Fibroblast of lung (primary cell): ENCODE data around the gene TAB2. TPM values are rescaled to one million over a fixed set of nuclear protein-coding genes. Genes with fewer than 3 reads are reported as not detected.

Source experiments
- DNase-seq, 2 donors: peaks; one replicate each; pipeline versions ENCODE4 v3.0.0 to v3.0.0-alpha.2; 2010; ENCODE audit warnings: low read depth in 2 of 2
- H2AFZ ChIP-seq: 2 replicates; pipeline ENCODE4 v1.5.1; 2012; ENCODE audit warnings: low read length, control low read depth, inconsistent platforms
- H3K27ac ChIP-seq: 2 replicates; pipeline ENCODE4 v1.5.1; 2011; ENCODE audit warnings: low read length, control low read depth; ENCODE audit not compliant: insufficient read depth
- H3K27me3 ChIP-seq: 2 replicates; pipeline ENCODE4 v1.5.1; 2011; ENCODE audit warnings: mild to moderate bottlenecking, low read length; ENCODE audit not compliant: control insufficient read depth, insufficient read depth
- H3K36me3 ChIP-seq: 2 replicates; pipeline ENCODE4 v1.5.1; 2011; ENCODE audit warnings: low read length; ENCODE audit not compliant: control insufficient read depth, insufficient read depth
- H3K4me1 ChIP-seq: 2 replicates; pipeline ENCODE4 v1.5.1; 2011; ENCODE audit warnings: low read length; ENCODE audit not compliant: control insufficient read depth, insufficient read depth; ENCODE audit errors: extremely low read depth
- H3K4me2 ChIP-seq: 2 replicates; pipeline ENCODE4 v1.5.1; 2011; ENCODE audit warnings: low read length, control low read depth; ENCODE audit not compliant: insufficient read depth; ENCODE audit errors: extremely low read depth
- H3K4me3 ChIP-seq, 4 experiments: fragments of 200-600 bp in 1 of 4; sonication (generic) in 1 of 4; replicated peaks in 1 of 4; 2 replicates each; pipeline ENCODE4 v1.5.1; 2011 to 2016; ENCODE audit warnings: low read length in 4 of 4, low read depth in 3 of 4, mild to moderate bottlenecking in 3 of 4, control low read depth in 2 of 4, inconsistent platforms in 1 of 4, mixed read lengths in 1 of 4; ENCODE audit not compliant: insufficient read depth in 1 of 4; ENCODE audit errors: control extremely low read depth in 1 of 4
- H3K79me2 ChIP-seq: 2 replicates; pipeline ENCODE4 v1.5.1; 2012; ENCODE audit warnings: mild to moderate bottlenecking, low read length, inconsistent platforms; ENCODE audit not compliant: control insufficient read depth, insufficient read depth
- H3K9ac ChIP-seq: 2 replicates; pipeline ENCODE4 v1.5.1; 2011; ENCODE audit warnings: mild to moderate bottlenecking, low read length, control low read depth; ENCODE audit not compliant: insufficient read depth
- H3K9me3 ChIP-seq: 2 replicates; pipeline ENCODE4 v1.5.1; 2012; ENCODE audit warnings: low read depth, low read length; ENCODE audit not compliant: control insufficient read depth, insufficient read depth
- H4K20me1 ChIP-seq: 2 replicates; pipeline ENCODE4 v1.5.1; 2011; ENCODE audit warnings: low read length; ENCODE audit not compliant: control insufficient read depth, insufficient read depth; ENCODE audit errors: extremely low read depth
- CTCF ChIP-seq, 2 donors: IDR thresholded peaks in 1 of 2; conservative IDR thresholded peaks in 1 of 2; 1 replicate in 1 of 2; 2 replicates in 1 of 2; pipeline ENCODE4 v1.5.1; 2011 to 2012; ENCODE audit warnings: low read length in 2 of 2, control low read depth in 1 of 2, inconsistent platforms in 1 of 2, low read depth in 1 of 2, mild to moderate bottlenecking in 1 of 2
- EZH2 ChIP-seq: IDR thresholded peaks from 2 replicates; pipeline ENCODE4 v1.5.1; 2012; ENCODE audit warnings: low read length, control low read depth, mild to moderate bottlenecking; ENCODE audit errors: missing control alignments
- polyA plus RNA-seq, 2 donors: library from polyadenylated mRNA; depleted of rRNA in 1 of 2; stranded (reverse) in 1 of 2; unstranded in 1 of 2; fragments of >200 nt; gene quantifications; 2 replicates each; pipeline ENCODE4 v1.2.1, GENCODE V29; 2011 to 2012; ENCODE audit warnings: missing spikeins in 1 of 2
- total RNA-seq: library from RNA; depleted of rRNA; stranded (reverse); fragments of >200 nt; gene quantifications from 2 replicates; pipeline ENCODE4 v1.2.1, GENCODE V29; 2014

Gene TAB2
- total and polyA plus RNA-seq, 2 donors (not counting 1 experiment from before 2014, with no cell fraction given), result 27.2 to 49.7 TPM

GRCh38 chr6:149268768-149269167 lies 48.7 kb upstream of the TAB2 start:
- Histone ChIP-seq H3K27me3 (peaks cover 10% of the 10 kb centered on the region), H4K20me1 (no peaks in the 10 kb centered on the region), H3K9me3 (no peaks in the 10 kb centered on the region), H3K9ac (no peak overlapping the region), H3K4me3 (no peak overlapping the region), H3K36me3 (no peaks in the 10 kb centered on the region), H3K4me1 (no peaks in the 10 kb centered on the region), H3K4me2 (no peak overlapping the region), H2AFZ (no peak overlapping the region), H3K27ac (no peak overlapping the region), H3K79me2 (no peaks in the 10 kb centered on the region)
- TF ChIP-seq EZH2 (no peak), CTCF (conservative IDR thresholded peaks at IDR 0.05 in 1 of 2, IDR thresholded peaks at IDR 0.05 in 1 of 2; ENCODE audit: low read depth in 1 of 2, low read length in 2 of 2) (no peak)
- DNase-seq, result peak; percentile 30 to 41

DNA sequence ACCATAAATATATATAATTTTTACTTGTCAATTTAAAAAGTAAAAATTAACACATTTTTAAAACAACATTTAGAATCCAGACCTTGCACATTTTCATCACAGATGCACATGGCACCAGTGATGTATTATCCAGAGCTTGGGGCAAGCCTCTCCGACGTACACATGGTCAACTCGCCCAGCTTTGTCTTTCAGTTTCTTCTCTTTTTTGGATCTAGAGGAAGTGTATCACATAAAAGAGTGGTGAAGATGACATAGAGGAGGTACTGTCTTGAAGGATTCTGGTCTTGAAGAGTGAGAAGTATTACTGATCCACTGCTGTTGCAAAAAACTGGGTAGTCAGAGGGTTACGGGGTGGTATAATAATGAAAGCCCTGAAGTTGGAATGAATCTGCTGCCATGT lies 46.9 kb upstream of the TAB2 start:
- TF ChIP-seq EZH2 (no peak), CTCF (conservative IDR thresholded peaks at IDR 0.05 in 1 of 2, IDR thresholded peaks at IDR 0.05 in 1 of 2; ENCODE audit: low read depth in 1 of 2, low read length in 2 of 2) (no peak)
- H3K27ac ChIP-seq, result no peak overlapping the region

GRCh38 chr6:149271348-149272340 lies 45.9 kb upstream of the TAB2 start:
- Histone ChIP-seq H4K20me1 (no peaks in the 10 kb centered on the region), H3K79me2 (no peaks in the 10 kb centered on the region), H3K4me3 (no peak overlapping the region), H2AFZ (no peak overlapping the region), H3K9ac (no peak overlapping the region), H3K4me2 (no peak overlapping the region), H3K9me3 (no peaks in the 10 kb centered on the region), H3K27me3 (peaks cover 10% of the 10 kb centered on the region), H3K27ac (no peak overlapping the region), H3K4me1 (no peaks in the 10 kb centered on the region), H3K36me3 (no peaks in the 10 kb centered on the region)
- peak in 1 of 2 donors; percentile 64 for DNase-seq
- TF ChIP-seq EZH2 (no peak), CTCF (conservative IDR thresholded peaks at IDR 0.05 in 1 of 2, IDR thresholded peaks at IDR 0.05 in 1 of 2; ENCODE audit: low read depth in 1 of 2, low read length in 2 of 2) (no peak)

More for the DNA sequence above, 46.9 kb upstream of the TAB2 start:
- no peak overlapping the region for H3K4me3 ChIP-seq
- H4K20me1 ChIP-seq, result no peaks in the 10 kb centered on the region
- H3K9ac ChIP-seq, result no peak overlapping the region
- no peaks in the 10 kb centered on the region for H3K4me1 ChIP-seq
- DNase-seq, result no peak
- H2AFZ ChIP-seq, result no peak overlapping the region
- H3K36me3 ChIP-seq, result no peaks in the 10 kb centered on the region
- no peaks in the 10 kb centered on the region for H3K9me3 ChIP-seq
- peaks cover 10% of the 10 kb centered on the region for H3K27me3 ChIP-seq
- H3K79me2 ChIP-seq, result no peaks in the 10 kb centered on the region
- H3K4me2 ChIP-seq, result no peak overlapping the region
